GM18519 (cell line): ENCODE results near the gene CARD16.
A peak's percentile ranks its signal among the peaks of the same experiment; 100 is the strongest.
"Not testable (repeated sequence)": the region's sequence is repeated elsewhere in the genome, so short reads cannot be mapped to it uniquely, and the experiment has no call there.

Source experiments
- ATAC-seq: cut with Tn5 transposase; IDR thresholded peaks from one replicate; pipeline ENCODE4 v1.9.1; 2021; ENCODE audit warnings: mild to moderate bottlenecking, moderate library complexity; ENCODE audit not compliant: unreplicated experiment, low FRiP score

Gene CARD16

GRCh38 chr11:105044557-105045524, at the start of gene CARD16:
CARD16 (minus strand) TSS chr11:105045335; CDS start chr11:105045297, 38 bp downstream.
- peak; percentile 99 for ATAC-seq

- no peak for ATAC-seq
Observed at GRCh38 chr11:105092256-105093239, 47.4 kb upstream of the CARD16 start.

- no peak for ATAC-seq
Observed at GRCh38 chr11:105081412-105082150, 36.4 kb upstream of the CARD16 start.

- not testable (repeated sequence) for ATAC-seq
Observed at GRCh38 chr11:105080171-105080906, 35.2 kb upstream of the CARD16 start.

GRCh38 chr11:105078283-105078682, 33.1 kb upstream of the CARD16 start:
- ATAC-seq = no peak

GRCh38 chr11:105077141-105077790, 32.1 kb upstream of the CARD16 start:
- ATAC-seq = peak; percentile 49

- no peak for ATAC-seq
Observed at GRCh38 chr11:105074166-105074530, 29.0 kb upstream of the CARD16 start.

- no peak for ATAC-seq
Observed at GRCh38 chr11:105073456-105074165, 28.5 kb upstream of the CARD16 start.

GRCh38 chr11:105072080-105072479, 26.9 kb upstream of the CARD16 start:
- not testable (repeated sequence) for ATAC-seq

GRCh38 chr11:105071089-105071732, 26.1 kb upstream of the CARD16 start:
- no peak for ATAC-seq

GRCh38 chr11:105070306-105070705, 25.2 kb upstream of the CARD16 start:
- no peak for ATAC-seq

GRCh38 chr11:105069749-105070148, 24.6 kb upstream of the CARD16 start:
- ATAC-seq = not testable (repeated sequence)

GRCh38 chr11:105063245-105063941, 18.3 kb upstream of the CARD16 start:
- not testable (repeated sequence) for ATAC-seq

- no peak for ATAC-seq
Observed at GRCh38 chr11:105057432-105057831, 12.3 kb upstream of the CARD16 start.

GRCh38 chr11:105056446-105056845, 11.3 kb upstream of the CARD16 start:
- ATAC-seq = no peak

- no peak for ATAC-seq
Observed at GRCh38 chr11:105054723-105055493, 9.8 kb upstream of the CARD16 start.

GRCh38 chr11:105052487-105052886, 7.4 kb upstream of the CARD16 start:
- ATAC-seq = no peak
